ENCODE data around the gene ME3.

ME3 gene

GRCh38 chr11:86678823-86679222, 6.4 kb upstream of the ME3 start:
- no peaks in the 10 kb centered on the region for H3K9me3 Mint-ChIP-seq
- peaks cover 3 to 5% of the 10 kb centered on the region in 2 donors for H3K4me1 Mint-ChIP-seq
- H3K36me3 Mint-ChIP-seq: no peaks in the 10 kb centered on the region
- no peak overlapping the region for H3K27ac Mint-ChIP-seq
- DNase-seq: no peak
- no peak for ATAC-seq (replicated peaks)
- H3K4me3 Mint-ChIP-seq: no peak overlapping the region
- peaks cover 0 to 3% of the 10 kb centered on the region in 2 donors for H3K27me3 Mint-ChIP-seq

- Mint-ChIP-seq H3K36me3 (no peaks in the 10 kb centered on the region), H3K9me3 (no peaks in the 10 kb centered on the region), H3K4me3 (no peak overlapping the region), H3K4me1 (peaks cover 3 to 5% of the 10 kb centered on the region in 2 donors), H3K27me3 (peaks cover 1 to 4% of the 10 kb centered on the region in 2 donors), H3K27ac (no peak overlapping the region)
- ATAC-seq (replicated peaks) (no peak), DNase-seq (no peak)
Measured at GRCh38 chr11:86678296-86678695, 5.9 kb upstream of the ME3 start.

GRCh38 chr11:86676533-86677154, 4.2 kb upstream of the ME3 start:
- H3K9me3 Mint-ChIP-seq: no peaks in the 10 kb centered on the region
- no peak for ATAC-seq (replicated peaks)
- H3K4me1 Mint-ChIP-seq: peaks cover 4 to 6% of the 10 kb centered on the region in 2 donors
- peaks cover 9 to 11% of the 10 kb centered on the region in 2 donors for H3K27me3 Mint-ChIP-seq
- no peak for DNase-seq
- H3K4me3 Mint-ChIP-seq: no peak overlapping the region
- H3K36me3 Mint-ChIP-seq: no peaks in the 10 kb centered on the region
- H3K27ac Mint-ChIP-seq: no peak overlapping the region

GRCh38 chr11:86676010-86676409, 3.6 kb upstream of the ME3 start:
- H3K36me3 Mint-ChIP-seq: no peaks in the 10 kb centered on the region
- H3K4me3 Mint-ChIP-seq: no peak overlapping the region
- DNase-seq: no peak
- peaks cover 14 to 15% of the 10 kb centered on the region in 2 donors for H3K27me3 Mint-ChIP-seq
- ATAC-seq (replicated peaks): no peak
- H3K9me3 Mint-ChIP-seq: no peaks in the 10 kb centered on the region
- no peak overlapping the region for H3K27ac Mint-ChIP-seq
- peaks cover 9 to 12% of the 10 kb centered on the region in 2 donors for H3K4me1 Mint-ChIP-seq

DNA sequence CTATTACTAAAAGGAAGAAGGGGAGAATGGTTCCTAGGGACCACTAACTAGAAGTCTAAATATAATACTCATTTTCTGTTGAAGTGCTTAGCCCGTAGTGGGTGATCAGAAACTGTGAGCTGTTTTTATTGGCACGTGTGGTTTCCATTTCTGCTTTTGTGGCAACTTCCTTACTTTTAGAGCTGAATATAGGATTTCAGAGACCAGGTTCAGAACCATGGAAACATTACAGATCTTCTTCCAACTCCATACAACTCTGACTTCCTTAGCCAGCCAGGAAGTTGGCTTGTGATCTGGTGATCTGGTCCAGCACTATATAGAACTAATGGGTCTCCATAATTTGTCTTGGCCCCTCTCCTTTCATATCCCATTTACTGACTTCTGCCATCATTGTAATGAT, 2.6 kb upstream of the ME3 start:
- H3K9me3 Mint-ChIP-seq: no peaks in the 10 kb centered on the region

GRCh38 chr11:86673872-86674750, 1.7 kb upstream of the ME3 start:
- no peaks in the 10 kb centered on the region for H3K36me3 Mint-ChIP-seq
- peaks cover 24 to 27% of the 10 kb centered on the region in 2 donors for H3K27me3 Mint-ChIP-seq
- ATAC-seq (replicated peaks) (no peak), DNase-seq (no peak)
- H3K4me1 Mint-ChIP-seq: peaks cover 9 to 12% of the 10 kb centered on the region in 2 donors
- H3K27ac Mint-ChIP-seq: no peak overlapping the region
- no peaks in the 10 kb centered on the region for H3K9me3 Mint-ChIP-seq
- no peak overlapping the region for H3K4me3 Mint-ChIP-seq

More for the DNA sequence above, 2.6 kb upstream of the ME3 start:
- Mint-ChIP-seq H3K36me3 (no peaks in the 10 kb centered on the region), H3K4me1 (peaks cover 9 to 12% of the 10 kb centered on the region in 2 donors), H3K4me3 (no peak overlapping the region), H3K27ac (no peak overlapping the region), H3K27me3 (peaks cover 15 to 18% of the 10 kb centered on the region in 2 donors)
- ATAC-seq (replicated peaks) (no peak), DNase-seq (no peak)

DNA sequence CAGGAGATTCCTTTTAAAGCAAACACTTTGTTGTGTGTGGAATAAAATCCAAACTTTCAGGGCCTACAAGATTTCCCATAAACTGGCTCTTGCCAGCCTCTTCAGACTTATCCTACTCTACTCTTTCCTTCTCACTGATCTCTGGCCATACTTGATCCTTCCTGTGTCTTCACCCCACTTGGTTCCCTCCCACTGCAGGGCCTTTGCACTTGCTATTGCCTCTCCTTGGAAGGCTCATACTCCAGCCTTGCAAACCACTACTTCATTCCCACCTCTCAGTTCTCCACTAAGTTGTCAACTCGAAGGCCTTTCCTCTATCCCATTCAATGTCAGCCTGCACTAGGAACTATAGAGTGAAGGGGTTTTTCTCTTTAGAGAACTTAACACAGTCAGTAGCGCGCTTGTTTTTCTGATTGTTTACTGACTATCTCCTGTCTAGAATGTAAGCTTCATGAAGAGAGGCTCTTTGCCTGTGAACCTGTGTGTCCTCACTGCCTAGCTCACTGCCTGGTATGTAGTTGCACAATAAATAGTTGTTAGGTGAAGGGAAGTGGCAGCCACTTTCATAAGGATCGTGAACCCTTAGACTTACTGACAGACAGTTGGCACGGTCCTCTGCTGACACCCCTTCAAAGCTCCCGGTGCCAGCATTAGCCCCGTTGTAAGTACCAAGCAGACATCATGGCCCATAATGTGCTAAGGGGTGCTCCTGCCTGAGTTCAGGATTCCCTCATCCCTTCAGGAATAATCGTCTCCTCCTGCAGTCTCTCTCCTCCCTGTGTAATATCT, 833 bp upstream of the ME3 start:
- H3K4me1 Mint-ChIP-seq: peaks cover 9 to 12% of the 10 kb centered on the region in 2 donors
- peaks cover 25 to 29% of the 10 kb centered on the region in 2 donors for H3K27me3 Mint-ChIP-seq
- H3K4me3 Mint-ChIP-seq: peak overlapping the region; percentile 1 to 63
- no peaks in the 10 kb centered on the region for H3K36me3 Mint-ChIP-seq
- no peak for DNase-seq
- no peak overlapping the region for H3K27ac Mint-ChIP-seq
- ATAC-seq (replicated peaks): no peak
- H3K9me3 Mint-ChIP-seq: no peaks in the 10 kb centered on the region

GRCh38 chr11:86671531-86672006, 847 bp downstream of the ME3 start:
- no peak overlapping the region for H3K27ac Mint-ChIP-seq
- peaks cover 25 to 29% of the 10 kb centered on the region in 2 donors for H3K27me3 Mint-ChIP-seq
- no peaks in the 10 kb centered on the region for H3K9me3 Mint-ChIP-seq
- ATAC-seq (replicated peaks): peak; percentile 44 to 60
- H3K36me3 Mint-ChIP-seq: no peaks in the 10 kb centered on the region
- no peak for DNase-seq
- peaks cover 9 to 12% of the 10 kb centered on the region in 2 donors for H3K4me1 Mint-ChIP-seq
- H3K4me3 Mint-ChIP-seq: peak overlapping the region; percentile 83 to 87

GRCh38 chr11:86670911-86671310, 1.5 kb downstream of the ME3 start:
- no peak for DNase-seq
- H3K4me1 Mint-ChIP-seq: peaks cover 9 to 12% of the 10 kb centered on the region in 2 donors
- H3K27ac Mint-ChIP-seq: no peak overlapping the region
- no peaks in the 10 kb centered on the region for H3K9me3 Mint-ChIP-seq
- H3K36me3 Mint-ChIP-seq: no peaks in the 10 kb centered on the region
- no peak for ATAC-seq (replicated peaks)
- H3K27me3 Mint-ChIP-seq: peaks cover 25 to 29% of the 10 kb centered on the region in 2 donors
- peak overlapping the region; percentile 83 to 87 for H3K4me3 Mint-ChIP-seq

DNA sequence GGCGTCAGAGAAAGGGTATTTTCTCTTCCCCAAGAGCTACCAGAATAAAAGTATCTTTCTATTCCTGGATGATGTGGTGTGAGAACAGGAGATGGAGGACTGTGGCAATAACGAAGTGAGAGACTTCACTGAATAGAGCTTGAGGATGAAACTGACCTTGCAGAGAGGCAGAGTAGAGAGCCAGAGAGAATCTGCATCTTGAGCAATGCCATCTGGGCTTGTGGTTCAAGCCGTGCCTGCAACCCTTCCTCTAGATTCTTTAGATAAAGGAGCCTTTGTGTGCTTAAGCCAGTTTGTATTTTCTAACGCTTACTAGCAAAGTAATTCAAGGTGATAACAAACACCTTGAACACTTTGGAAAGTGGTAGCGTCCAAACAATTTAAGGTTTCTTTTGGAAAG, 2.2 kb downstream of the ME3 start:
- Mint-ChIP-seq H3K4me3 (no peak overlapping the region), H3K27ac (no peak overlapping the region), H3K9me3 (no peaks in the 10 kb centered on the region), H3K4me1 (peaks cover 9 to 12% of the 10 kb centered on the region in 2 donors), H3K27me3 (peaks cover 25 to 29% of the 10 kb centered on the region in 2 donors), H3K36me3 (no peaks in the 10 kb centered on the region)
- ATAC-seq (replicated peaks): no peak
- no peak for DNase-seq

DNA sequence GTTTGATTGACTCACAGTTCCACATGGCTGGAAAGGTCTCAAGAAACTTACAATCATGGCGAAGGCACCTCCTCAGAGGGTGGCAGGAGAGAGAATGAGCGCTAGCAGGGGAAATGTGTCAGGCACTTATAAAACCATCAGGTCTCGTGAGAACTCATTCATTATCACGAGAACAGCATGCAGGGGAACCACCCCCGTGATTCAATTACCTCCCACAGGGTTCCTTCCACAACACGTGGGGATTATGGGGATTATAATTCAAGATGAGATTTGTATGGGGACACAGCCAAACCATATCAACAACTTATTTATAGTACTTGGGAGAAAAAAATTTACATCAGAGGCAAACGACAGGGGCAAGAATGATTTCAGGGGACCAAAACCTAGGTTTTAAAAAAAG, 3.0 kb downstream of the ME3 start:
- no peak for DNase-seq
- Mint-ChIP-seq H3K27ac (no peak overlapping the region), H3K27me3 (peaks cover 25 to 29% of the 10 kb centered on the region in 2 donors), H3K4me3 (no peak overlapping the region), H3K4me1 (peaks cover 6 to 8% of the 10 kb centered on the region in 2 donors), H3K9me3 (no peaks in the 10 kb centered on the region), H3K36me3 (no peaks in the 10 kb centered on the region)
- ATAC-seq (replicated peaks): no peak

GRCh38 chr11:86668929-86669328, 3.5 kb downstream of the ME3 start:
- no peaks in the 10 kb centered on the region for H3K9me3 Mint-ChIP-seq
- peaks cover 25 to 29% of the 10 kb centered on the region in 2 donors for H3K27me3 Mint-ChIP-seq
- H3K27ac Mint-ChIP-seq: no peak overlapping the region
- H3K4me1 Mint-ChIP-seq: peaks cover 6 to 7% of the 10 kb centered on the region in 2 donors
- no peaks in the 10 kb centered on the region for H3K36me3 Mint-ChIP-seq
- H3K4me3 Mint-ChIP-seq: no peak overlapping the region
- DNase-seq (no peak), ATAC-seq (replicated peaks) (no peak)

GRCh38 chr11:86666193-86666592, 6.2 kb downstream of the ME3 start:
- H3K4me1 Mint-ChIP-seq: peaks cover 1 to 2% of the 10 kb centered on the region in 2 donors
- H3K4me3 Mint-ChIP-seq: no peak overlapping the region
- ATAC-seq (replicated peaks) (no peak), DNase-seq (no peak)
- no peaks in the 10 kb centered on the region for H3K36me3 Mint-ChIP-seq
- peaks cover 13 to 14% of the 10 kb centered on the region in 2 donors for H3K27me3 Mint-ChIP-seq
- no peaks in the 10 kb centered on the region for H3K9me3 Mint-ChIP-seq
- no peak overlapping the region for H3K27ac Mint-ChIP-seq

DNA sequence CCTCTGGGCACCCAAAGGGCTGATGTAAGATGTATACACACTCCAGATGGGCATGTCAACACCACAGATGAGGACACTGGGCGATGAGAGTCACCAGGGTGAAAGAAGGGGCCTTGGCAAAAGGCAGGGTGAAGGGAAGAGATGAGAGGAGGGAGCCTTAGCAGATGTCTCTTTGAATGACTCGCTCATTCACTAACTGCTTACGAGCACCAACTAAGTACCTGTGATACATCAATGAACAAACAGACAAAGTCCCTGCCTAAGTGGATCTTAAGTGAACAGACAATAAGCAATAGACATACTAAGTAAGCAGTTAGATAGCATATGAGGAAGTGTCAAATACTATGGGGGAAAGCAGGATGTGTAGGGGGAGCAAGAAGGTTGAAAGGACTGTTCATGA, 7.5 kb downstream of the ME3 start:
- Mint-ChIP-seq H3K27ac (no peak overlapping the region), H3K27me3 (peaks cover 9 to 10% of the 10 kb centered on the region in 2 donors), H3K9me3 (no peaks in the 10 kb centered on the region), H3K4me3 (no peak overlapping the region), H3K4me1 (no peaks in the 10 kb centered on the region), H3K36me3 (no peaks in the 10 kb centered on the region)
- ATAC-seq (replicated peaks): no peak
- no peak for DNase-seq
